SH-SY5Y (cell line): Measurements from ENCODE around the gene MSANTD4.

Experiments used
- GATA2 ChIP-seq: IDR thresholded peaks from 2 replicates; pipeline ENCODE4 v1.6.1; 2011; ENCODE audit warnings: mild to moderate bottlenecking, low read depth, low read length
- GATA3 ChIP-seq: IDR thresholded peaks from 2 replicates; pipeline ENCODE4 v1.6.1; 2011; ENCODE audit warnings: low read depth, mild to moderate bottlenecking, low read length, moderate library complexity

GRCh38 chr11:105991888-105992287, 30.2 kb downstream of the MSANTD4 start:
- TF ChIP-seq GATA2 (no peak), GATA3 (no peak)
